ENCODE measurements around the gene SPNS3. TPM values are rescaled to one million over a fixed set of nuclear protein-coding genes. Genes with fewer than 3 reads are reported as not detected.

The SPNS3 gene
- total RNA-seq: 0.17 and 0.44 TPM in 2 replicates
- 0.56 TPM for total RNA-seq (2013)
- 0.07 and 0.52 TPM in 2 replicates for polyA plus RNA-seq
- polyA minus RNA-seq: 0.60 and 1.5 TPM in 2 replicates

GRCh38 chr17:4433515-4434031 is at the start of gene SPNS3:
Gene SPNS3, plus strand, starts transcription at chr17:4433940. Its CDS starts 28 bp downstream, at chr17:4433968.
- peak; percentile 49 for ATAC-seq (ENCODE audit: low read depth)
- Histone ChIP-seq H3K27ac (ENCODE audit: low read length in 2 of 2) (no peak within 1 kb of the TSS), H3K4me2 (replicated peaks; ENCODE audit: low read depth, low read length, poor library complexity, severe bottlenecking) (peak within 1 kb of the TSS; percentile 72), H3K4me3 (ENCODE audit: control extremely low read depth in 1 of 5, extremely low read depth in 1 of 5, insufficient read depth in 1 of 5, low read depth in 2 of 5, low read length in 4 of 5) (peak within 1 kb of the TSS in 4 of 5 experiments; percentile 10 to 31 (median 31)), H3K4me1 (ENCODE audit: control insufficient read depth in 2 of 2, insufficient read depth in 2 of 2, low read length in 2 of 2) (peaks cover 9 to 19% of the 10 kb centered on the region in 2 donors), H3K27me3 (replicated peaks in 1 of 4; ENCODE audit: control extremely low read depth in 1 of 4, control insufficient read depth in 3 of 4, insufficient read depth in 4 of 4, low read length in 3 of 4) (peaks cover 0 to 8% (median 0%) of the 10 kb centered on the region in 4 experiments), H2AFZ (ENCODE audit: insufficient read depth, low read depth, low read length, poor library complexity, severe bottlenecking) (peak within 1 kb of the TSS; percentile 81), H4K20me1 (ENCODE audit: control insufficient read depth, insufficient read depth, low read length, poor library complexity, severe bottlenecking) (no peaks in the 10 kb centered on the region), H3K79me2 (ENCODE audit: control insufficient read depth, insufficient read depth, low read length) (no peaks in the 10 kb centered on the region), H3K36me3 (replicated peaks in 1 of 2; ENCODE audit: control extremely low read depth in 1 of 2, control insufficient read depth in 1 of 2, extremely low read depth in 1 of 2, insufficient read depth in 2 of 2, low read length in 1 of 2) (no peaks in the 10 kb centered on the region), H3K9me3 (ENCODE audit: control extremely low read depth in 1 of 3, control insufficient read depth in 2 of 3, insufficient read depth in 1 of 3, low read length in 2 of 3) (no peaks in the 10 kb centered on the region), H3K9ac (ENCODE audit: low read length) (peak within 1 kb of the TSS; percentile 58)
- peak; percentile 48 for DNase-seq
- H3K4me3 Mint-ChIP-seq: peak within 1 kb of the TSS; percentile 70
- ChIA-PET CTCF (interaction anchor here (1.0 kb wide), 1 partner anchor 13 kb away, joined by 4 read pairs; no protein-coding TSS in a partner anchor), POLR2A (no interaction called here)
- H3K27me3 Mint-ChIP-seq: no peaks in the 10 kb centered on the region
- 3% methylated on average over 13 of the region's 13 CpGs for WGBS (ENCODE audit: insufficient coverage)
- H3K4me1 Mint-ChIP-seq: peaks cover 18% of the 10 kb centered on the region
- H3K9me3 Mint-ChIP-seq (ENCODE audit: insufficient read depth): no peaks in the 10 kb centered on the region
- intact Hi-C loops (cut with micrococcal nuclease): no loop called here
- H3K27ac Mint-ChIP-seq: no peak within 1 kb of the TSS
- no peak for TF ChIP-seq CTCF (IDR thresholded peaks at IDR 0.05)
- no peak for TF ChIP-seq EZH2 (IDR thresholded peaks at IDR 0.05; ENCODE audit: borderline replicate concordance, insufficient read depth, low read depth, low read length, poor library complexity, severe bottlenecking)

- ATAC-seq (ENCODE audit: low read depth) (no peak), DNase-seq (no peak)
- H2AFZ ChIP-seq (ENCODE audit: insufficient read depth, low read depth, low read length, poor library complexity, severe bottlenecking): no peak overlapping the region
- TF ChIP-seq CTCF (IDR thresholded peaks at IDR 0.05): no peak
- no peak for TF ChIP-seq EZH2 (IDR thresholded peaks at IDR 0.05; ENCODE audit: borderline replicate concordance, insufficient read depth, low read depth, low read length, poor library complexity, severe bottlenecking)
- no peak overlapping the region for H3K4me3 ChIP-seq (ENCODE audit: control extremely low read depth in 1 of 5, extremely low read depth in 1 of 5, insufficient read depth in 1 of 5, low read depth in 2 of 5, low read length in 4 of 5)
- no peaks in the 10 kb centered on the region for H3K27me3 ChIP-seq (replicated peaks in 1 of 4; ENCODE audit: control extremely low read depth in 1 of 4, control insufficient read depth in 3 of 4, insufficient read depth in 4 of 4, low read length in 3 of 4)
- no peaks in the 10 kb centered on the region for H4K20me1 ChIP-seq (ENCODE audit: control insufficient read depth, insufficient read depth, low read length, poor library complexity, severe bottlenecking)
- CTCF ChIA-PET: interaction anchor here (1.0 kb wide), 1 partner anchor 11 kb away, joined by 5 read pairs; no protein-coding TSS in a partner anchor
- WGBS (ENCODE audit: insufficient coverage): 95% methylated on average over 2 of the region's 2 CpGs
- H3K9ac ChIP-seq (ENCODE audit: low read length): no peak overlapping the region
- no peak overlapping the region for H3K27ac ChIP-seq (ENCODE audit: low read length in 2 of 2)
- no peak overlapping the region for H3K4me2 ChIP-seq (replicated peaks; ENCODE audit: low read depth, low read length, poor library complexity, severe bottlenecking)
- POLR2A ChIA-PET: interaction anchor here (1.0 kb wide), 1 partner anchor 10 kb away, joined by 3 read pairs; no protein-coding TSS in a partner anchor
- Mint-ChIP-seq H3K27ac (no peak overlapping the region), H3K4me3 (no peak overlapping the region), H3K9me3 (ENCODE audit: insufficient read depth) (no peaks in the 10 kb centered on the region), H3K4me1 (peaks cover 3% of the 10 kb centered on the region), H3K27me3 (no peaks in the 10 kb centered on the region)
- peaks cover 0 to 6% of the 10 kb centered on the region in 2 donors for H3K4me1 ChIP-seq (ENCODE audit: control insufficient read depth in 2 of 2, insufficient read depth in 2 of 2, low read length in 2 of 2)
- no peaks in the 10 kb centered on the region for H3K9me3 ChIP-seq (ENCODE audit: control extremely low read depth in 1 of 3, control insufficient read depth in 2 of 3, insufficient read depth in 1 of 3, low read length in 2 of 3)
- no peaks in the 10 kb centered on the region for H3K79me2 ChIP-seq (ENCODE audit: control insufficient read depth, insufficient read depth, low read length)
- intact Hi-C loops (cut with micrococcal nuclease): no loop called here
- H3K36me3 ChIP-seq (replicated peaks in 1 of 2; ENCODE audit: control extremely low read depth in 1 of 2, control insufficient read depth in 1 of 2, extremely low read depth in 1 of 2, insufficient read depth in 2 of 2, low read length in 1 of 2): no peaks in the 10 kb centered on the region
Observed at GRCh38 chr17:4386406-4386805, 47.3 kb upstream of the SPNS3 start.

Measured in B cell (primary cell).